Amygdala (tissue), 56 donors: ENCODE measurements around the gene INTS1.
A peak's percentile ranks its signal among the peaks of the same experiment; 100 is the strongest.
"Not testable (repeated sequence)": the region's sequence is repeated elsewhere in the genome, so short reads cannot be mapped to it uniquely, and the experiment has no call there.

Experiments
- DNase-seq, 56 donors: peaks; one replicate each; lab custom pipeline; 2025; lab: John Stamatoyannopoulos, UW

Gene INTS1

GRCh38 chr7:1450431-1450830, 53.8 kb downstream of the INTS1 start:
- no peak for DNase-seq

GRCh38 chr7:1449951-1450350, 54.2 kb downstream of the INTS1 start:
- no peak for DNase-seq

- no peak for DNase-seq
These were observed 54.7 kb downstream of the INTS1 start for GRCh38 chr7:1449501-1449900.

- no peak for DNase-seq
These were observed 55.2 kb downstream of the INTS1 start for GRCh38 chr7:1448958-1449357.

GRCh38 chr7:1447551-1448244, 56.5 kb downstream of the INTS1 start:
- peak in 48 of 56 donors; percentile 7 to 85 (median 59) for DNase-seq

GRCh38 chr7:1447112-1447511, 57.1 kb downstream of the INTS1 start:
- no peak for DNase-seq

- no peak for DNase-seq
These were observed 57.6 kb downstream of the INTS1 start for GRCh38 chr7:1446620-1447032.

- peak in 43 of 56 donors; percentile 25 to 95 (median 66) for DNase-seq
These were observed 58.2 kb downstream of the INTS1 start for GRCh38 chr7:1446026-1446425.

- DNase-seq, result no peak
These were observed 58.8 kb downstream of the INTS1 start for GRCh38 chr7:1445341-1445740.

- DNase-seq, result no peak
These were observed 59.3 kb downstream of the INTS1 start for GRCh38 chr7:1444925-1445322.

GRCh38 chr7:1444214-1444924, 59.8 kb downstream of the INTS1 start:
- DNase-seq, result no peak

GRCh38 chr7:1443587-1444200, 60.5 kb downstream of the INTS1 start:
- not testable (repeated sequence) for DNase-seq

- no peak for DNase-seq
These were observed 61.6 kb downstream of the INTS1 start for GRCh38 chr7:1442355-1443124.

GRCh38 chr7:1441615-1442354, 62.4 kb downstream of the INTS1 start:
- DNase-seq, result no peak

- DNase-seq, result no peak
These were observed 63.6 kb downstream of the INTS1 start for GRCh38 chr7:1440620-1441019.

GRCh38 chr7:1439373-1440363, 64.5 kb downstream of the INTS1 start:
- DNase-seq, result no peak

- no peak for DNase-seq
These were observed 65.4 kb downstream of the INTS1 start for GRCh38 chr7:1438821-1439220.

GRCh38 chr7:1438208-1438607, 66.0 kb downstream of the INTS1 start:
- no peak for DNase-seq
